HepG2 (cell line): ENCODE data around the gene HTR6. TPM values are rescaled to one million over a fixed set of nuclear protein-coding genes. Genes with fewer than 3 reads are reported as not detected.

Source experiments
- ARID2 ChIP-seq: sonication (generic); formaldehyde crosslinking; IDR thresholded peaks from 2 replicates; pipeline ENCODE4 v1.8.1; 2022; ENCODE audit warnings: mild to moderate bottlenecking, missing genetic modification reagents, borderline replicate concordance
- BCL6 ChIP-seq: IDR thresholded peaks from 2 replicates; pipeline ENCODE4 v1.6.1; 2016; ENCODE audit warnings: missing genetic modification reagents, missing compliant biosample characterization
- CENPX ChIP-seq: sonication (generic); formaldehyde crosslinking; IDR thresholded peaks from 2 replicates; pipeline ENCODE4 v1.9.0; 2021; ENCODE audit warnings: mild to moderate bottlenecking, missing genetic modification reagents, moderate library complexity
- FOXC1 ChIP-seq: sonication (generic); formaldehyde crosslinking; IDR thresholded peaks from 2 replicates; pipeline ENCODE4 v1.8.0; 2022; ENCODE audit warnings: mild to moderate bottlenecking, missing genetic modification reagents, borderline replicate concordance
- HNRNPL ChIP-seq: fragments of 200-400 bp; formaldehyde crosslinking; IDR thresholded peaks from 2 replicates; pipeline ENCODE4 v1.6.1; 2017; ENCODE audit warnings: mild to moderate bottlenecking, low read depth, low read length
- MEF2D ChIP-seq: sonication (generic); formaldehyde crosslinking; IDR thresholded peaks from 2 replicates; pipeline ENCODE4 v1.5.1; 2020; ENCODE audit warnings: mild to moderate bottlenecking, missing genetic modification reagents
- TAF15 ChIP-seq: fragments of 200-400 bp; formaldehyde crosslinking; IDR thresholded peaks from one replicate; pipeline ENCODE4 v1.6.1; 2018; ENCODE audit warnings: mild to moderate bottlenecking, low read depth, low read length; ENCODE audit not compliant: poor library complexity, severe bottlenecking
- TFE3 ChIP-seq: IDR thresholded peaks from 2 replicates; pipeline ENCODE4 v1.6.1; 2016
- ZBTB10 ChIP-seq: sonication (generic); formaldehyde crosslinking; IDR thresholded peaks from 2 replicates; pipeline ENCODE4 v1.4.0; 2020; ENCODE audit warnings: missing genetic modification reagents, borderline replicate concordance
- ZC3H13 ChIP-seq: sonication (generic); formaldehyde crosslinking; IDR thresholded peaks from 2 replicates; pipeline ENCODE4 v1.8.1; 2023; ENCODE audit warnings: mild to moderate bottlenecking, missing genetic modification reagents, moderate library complexity
- ZNF329 ChIP-seq: sonication (generic); formaldehyde crosslinking; IDR thresholded peaks from 2 replicates; pipeline ENCODE4 v1.9.0; 2021; ENCODE audit warnings: low read depth, mild to moderate bottlenecking, missing genetic modification reagents
- ZNF468 ChIP-seq: sonication (generic); formaldehyde crosslinking; IDR thresholded peaks from 2 replicates; pipeline ENCODE4 v1.8.0; 2022; ENCODE audit warnings: mild to moderate bottlenecking, moderate library complexity, missing genetic modification reagents
- ZNF557 ChIP-seq: sonication (generic); formaldehyde crosslinking; IDR thresholded peaks from 2 replicates; pipeline ENCODE4 v1.4.0; 2020; ENCODE audit warnings: missing genetic modification reagents
- ZNF780A ChIP-seq: sonication (generic); formaldehyde crosslinking; IDR thresholded peaks from 2 replicates; pipeline ENCODE4 v1.8.0; 2022; ENCODE audit warnings: mild to moderate bottlenecking, missing genetic modification reagents, moderate library complexity
- polyA plus RNA-seq, 8 experiments: library from polyadenylated mRNA; depleted of rRNA in 3 of 8; stranded (reverse) in 7 of 8; unstranded in 1 of 8; fragments of >200 nt; fragmentation: Illumina TruSeq in 4 of 8; extraction: Trizol in 4 of 8; gene quantifications; 2 replicates each; pipeline versions ENCODE4 v1.2.1 to v1.2.3, GENCODE V29; 2011 to 2016; ENCODE audit warnings: low read depth in 4 of 8, missing spikeins in 1 of 8, mixed read lengths in 1 of 8; ENCODE audit not compliant: insufficient read depth in 1 of 8
- total RNA-seq, 5 experiments: library from RNA; depleted of rRNA; stranded (reverse); fragments of >200 nt; fragmentation: Illumina TruSeq; extraction: Trizol; gene quantifications; 2 replicates each; pipeline ENCODE4 v1.2.3, GENCODE V29; 2016; ENCODE audit warnings: low read depth in 1 of 5
- TF ChIP-seq, protein P1 (sequence below): sonication (generic); formaldehyde crosslinking; IDR thresholded peaks from 2 replicates; pipeline ENCODE4 v1.4.0; 2020; ENCODE audit warnings: mild to moderate bottlenecking, missing genetic modification reagents

Gene HTR6
- total and polyA plus RNA-seq, 2 of the 13 experiments (the other 11 are each of a cell fraction or from before 2014, with no cell fraction given) = 0.04 TPM; not detected in 1

- TF ChIP-seq, protein P1, sequence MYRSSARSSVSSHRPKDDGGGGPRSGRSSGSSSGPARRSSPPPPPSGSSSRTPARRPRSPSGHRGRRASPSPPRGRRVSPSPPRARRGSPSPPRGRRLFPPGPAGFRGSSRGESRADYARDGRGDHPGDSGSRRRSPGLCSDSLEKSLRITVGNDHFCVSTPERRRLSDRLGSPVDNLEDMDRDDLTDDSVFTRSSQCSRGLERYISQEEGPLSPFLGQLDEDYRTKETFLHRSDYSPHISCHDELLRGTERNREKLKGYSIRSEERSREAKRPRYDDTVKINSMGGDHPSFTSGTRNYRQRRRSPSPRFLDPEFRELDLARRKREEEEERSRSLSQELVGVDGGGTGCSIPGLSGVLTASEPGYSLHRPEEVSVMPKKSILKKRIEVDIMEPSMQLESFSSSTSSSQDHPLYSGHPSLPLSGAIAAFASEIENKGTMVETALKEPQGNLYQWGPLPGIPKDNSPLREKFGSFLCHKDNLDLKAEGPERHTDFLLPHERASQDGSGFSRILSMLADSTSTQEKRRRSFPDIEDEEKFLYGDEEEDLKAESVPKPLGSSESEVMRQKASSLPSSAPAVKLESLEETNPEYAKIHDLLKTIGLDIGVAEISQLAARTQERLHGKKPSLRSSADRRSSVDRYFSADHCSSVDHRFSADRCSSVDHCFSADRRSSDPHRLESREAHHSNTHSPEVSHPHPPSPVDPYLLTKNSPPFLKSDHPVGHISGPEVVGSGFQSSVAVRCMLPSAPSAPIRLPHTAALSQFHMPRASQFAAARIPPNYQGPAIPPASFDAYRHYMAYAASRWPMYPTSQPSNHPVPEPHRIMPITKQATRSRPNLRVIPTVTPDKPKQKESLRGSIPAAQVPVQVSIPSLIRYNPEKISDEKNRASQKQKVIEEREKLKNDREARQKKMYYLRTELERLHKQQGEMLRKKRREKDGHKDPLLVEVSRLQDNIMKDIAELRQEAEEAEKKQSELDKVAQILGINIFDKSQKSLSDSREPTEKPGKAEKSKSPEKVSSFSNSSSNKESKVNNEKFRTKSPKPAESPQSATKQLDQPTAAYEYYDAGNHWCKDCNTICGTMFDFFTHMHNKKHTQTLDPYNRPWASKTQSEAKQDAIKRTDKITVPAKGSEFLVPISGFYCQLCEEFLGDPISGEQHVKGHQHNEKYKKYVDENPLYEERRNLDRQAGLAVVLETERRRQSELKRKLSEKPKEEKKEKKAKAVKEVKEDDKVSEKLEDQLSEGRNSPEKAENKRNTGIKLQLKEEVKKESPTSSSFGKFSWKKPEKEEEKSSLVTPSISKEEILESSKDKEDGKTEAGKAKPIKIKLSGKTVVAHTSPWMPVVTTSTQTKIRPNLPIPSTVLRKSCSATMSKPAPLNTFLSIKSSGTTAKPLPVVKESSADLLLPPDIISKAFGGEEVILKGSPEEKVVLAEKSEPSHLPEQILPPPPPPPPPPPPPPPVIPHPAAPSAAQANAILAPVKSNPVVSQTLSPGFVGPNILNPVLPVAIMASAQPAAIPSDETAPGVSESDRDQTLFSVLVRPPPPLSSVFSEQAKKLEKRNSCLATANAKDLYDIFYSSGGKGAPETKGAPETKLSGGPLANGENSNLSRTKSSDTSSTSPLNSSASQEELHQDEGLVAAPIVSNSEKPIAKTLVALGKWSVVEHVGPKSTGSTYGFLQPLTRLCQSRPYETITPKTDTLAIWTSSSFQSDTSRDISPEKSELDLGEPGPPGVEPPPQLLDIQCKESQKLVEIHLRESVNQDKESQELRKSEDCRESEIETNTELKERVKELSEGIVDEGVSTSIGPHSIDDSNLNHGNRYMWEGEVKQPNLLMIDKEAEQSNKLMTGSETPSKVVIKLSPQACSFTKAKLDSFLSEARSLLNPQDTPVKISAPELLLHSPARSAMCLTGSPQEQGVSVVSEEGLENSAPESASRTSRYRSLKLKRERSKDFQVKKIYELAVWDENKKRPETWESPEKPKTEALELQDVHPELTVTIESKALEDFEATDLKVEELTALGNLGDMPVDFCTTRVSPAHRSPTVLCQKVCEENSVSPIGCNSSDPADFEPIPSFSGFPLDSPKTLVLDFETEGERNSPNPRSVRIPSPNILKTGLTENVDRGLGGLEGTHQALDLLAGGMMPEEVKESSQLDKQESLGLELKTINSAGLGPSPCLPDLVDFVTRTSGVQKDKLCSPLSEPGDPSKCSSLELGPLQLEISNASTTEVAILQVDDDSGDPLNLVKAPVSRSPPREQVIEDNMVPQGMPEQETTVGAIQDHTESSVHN = no peak
- TF ChIP-seq ZC3H13 (CRISPR knock-in tag) = no peak
- no peak for TF ChIP-seq ZNF780A (CRISPR knock-in tag)
- TF ChIP-seq TFE3 (CRISPR knock-in tag) = peak; percentile 48; the same call in 1 of the 2 replicates
- TF ChIP-seq ZNF329 (CRISPR knock-in tag) = no peak
- no peak for TF ChIP-seq ZBTB10 (CRISPR knock-in tag)
- TF ChIP-seq MEF2D (CRISPR knock-in tag) = peak; percentile 73
- no peak for TF ChIP-seq TAF15
- TF ChIP-seq FOXC1 (CRISPR knock-in tag) = no peak
- TF ChIP-seq ARID2 = no peak
- no peak for TF ChIP-seq ZNF557 (CRISPR knock-in tag)
- TF ChIP-seq HNRNPL = no peak
- TF ChIP-seq BCL6 = peak; percentile 97
- TF ChIP-seq ZNF468 (CRISPR knock-in tag) = no peak
- no peak for TF ChIP-seq CENPX (CRISPR knock-in tag)
Observed at GRCh38 chr1:19619697-19620384, 44.8 kb upstream of the HTR6 start (continued).
